PC-3 (cell line): ENCODE results near the gene NCOA1. TPM values are rescaled to one million over a fixed set of nuclear protein-coding genes. Genes with fewer than 3 reads are reported as not detected.

ENCODE experiments used
- ATAC-seq: fragments of 200-7000 bp; cut with Tn5 transposase; 2 replicates; pipeline ENCODE4 v1.9.1; 2020; ENCODE audit warnings: mild to moderate bottlenecking, moderate library complexity
- BruUV-seq: library from RNA; stranded (reverse); fragments of 400-500 nt; replicated peaks from 2 replicates; lab custom pipeline; 2021; lab: Mats Ljungman, UMichigan
- CTCF ChIA-PET: fragments of 300-600 bp; sonication (Branson Sonifier 250); formaldehyde crosslinking; loops from one replicate; lab custom pipeline; 2022; ENCODE audit warnings: antibody characterized with exemption; lab: Charles Lee
- POLR2A ChIA-PET: fragments of 300-600 bp; sonication (Branson Sonifier 250); formaldehyde crosslinking; loops from one replicate; lab custom pipeline; 2022; ENCODE audit warnings: antibody characterized with exemption; ENCODE audit not compliant: unreplicated experiment; lab: Charles Lee
- DNase-seq: peaks from one replicate; pipeline ENCODE4 v3.0.0-alpha.2; 2015
- H2AFZ ChIP-seq: fragments of 300-600 bp; sonication (generic); 2 replicates; pipeline ENCODE4 v1.6.0; 2016; ENCODE audit warnings: antibody characterized with exemption, low read length
- H3F3A ChIP-seq: fragments of 300-600 bp; sonication (generic); one replicate; pipeline ENCODE4 v1.6.0; 2017; ENCODE audit warnings: antibody characterized with exemption, low read length, control low read depth, mild to moderate bottlenecking; ENCODE audit not compliant: unreplicated experiment
- H3K27ac ChIP-seq: fragments of 300-600 bp; sonication (generic); 2 replicates; pipeline ENCODE4 v1.5.1; 2016; ENCODE audit warnings: mild to moderate bottlenecking, low read length
- H3K27me3 ChIP-seq: fragments of 300-600 bp; sonication (generic); 2 replicates; pipeline ENCODE4 v1.6.1; 2016; ENCODE audit warnings: low read length, mixed read lengths
- H3K36me3 ChIP-seq: fragments of 300-600 bp; sonication (generic); 2 replicates; pipeline ENCODE4 v1.6.1; 2016; ENCODE audit warnings: low read depth, mixed run types, low read length, mixed read lengths
- H3K4me1 ChIP-seq: fragments of 300-600 bp; sonication (generic); 2 replicates; pipeline ENCODE4 v1.5.1; 2016; ENCODE audit warnings: low read length; ENCODE audit not compliant: insufficient read depth
- H3K4me2 ChIP-seq: fragments of 300-600 bp; sonication (generic); 2 replicates; pipeline ENCODE4 v1.6.0; 2016; ENCODE audit warnings: low read length
- H3K4me3 ChIP-seq: fragments of 300-600 bp; sonication (generic); 2 replicates; pipeline ENCODE4 v1.5.1; 2016; ENCODE audit warnings: mild to moderate bottlenecking, low read length, mixed read lengths
- H3K79me2 ChIP-seq: fragments of 300-600 bp; sonication (generic); 2 replicates; pipeline ENCODE4 v1.6.1; 2017; ENCODE audit warnings: low read length, mixed read lengths
- H3K9ac ChIP-seq: fragments of 300-600 bp; sonication (generic); 2 replicates; pipeline ENCODE4 v1.6.0; 2016; ENCODE audit warnings: mild to moderate bottlenecking, low read length
- H3K9me2 ChIP-seq: fragments of 300-600 bp; sonication (generic); replicated peaks from 2 replicates; pipeline ENCODE4 v1.6.1; 2016; ENCODE audit warnings: mixed run types, low read length, mixed read lengths
- H3K9me3 ChIP-seq: fragments of 300-600 bp; sonication (generic); 2 replicates; pipeline ENCODE4 v1.6.1; 2016; ENCODE audit warnings: low read length, mixed read lengths
- H4K20me1 ChIP-seq: fragments of 300-600 bp; sonication (generic); 2 replicates; pipeline ENCODE4 v1.6.1; 2016; ENCODE audit warnings: low read length, mixed read lengths
- CTCF ChIP-seq: fragments of 300-600 bp; sonication (generic); conservative IDR thresholded peaks from 2 replicates; pipeline ENCODE4 v1.5.1; 2017; ENCODE audit warnings: antibody characterized with exemption, low read depth, mild to moderate bottlenecking, low read length
- EZH2 ChIP-seq: fragments of 300-600 bp; sonication (generic); IDR thresholded peaks from one replicate; pipeline ENCODE4 v1.6.1; 2017; ENCODE audit warnings: antibody characterized with exemption, mild to moderate bottlenecking, low read length; ENCODE audit not compliant: unreplicated experiment
- EZH2phosphoT487 ChIP-seq: fragments of 300-600 bp; sonication (generic); IDR thresholded peaks from 2 replicates; pipeline ENCODE4 v1.6.1; 2018; ENCODE audit warnings: mild to moderate bottlenecking, antibody characterized with exemption, low read length, borderline replicate concordance
- intact Hi-C: fragments of 100-400 bp; cut with micrococcal nuclease; formaldehyde crosslinking; loops from 2 replicates; pipeline ENCODE4 v1.9.0; 2023
- total RNA-seq: library from RNA; depleted of rRNA; stranded (reverse); fragments of >200 nt; gene quantifications from 2 replicates; pipeline ENCODE4 v1.2.3, GENCODE V29; 2014

Gene NCOA1
- total RNA-seq, 1 experiment from 2014 or later: 7.5 TPM

- Histone ChIP-seq H4K20me1 (no peaks in the 10 kb centered on the region), H3K9me3 (0 out of 2 replicates have a peak, but pooled peaks cover 6% of the 10 kb centered on the region), H3F3A (no peaks in the 10 kb centered on the region), H3K9ac (no peak overlapping the region), H3K9me2 (no peaks in the 10 kb centered on the region), H3K36me3 (no peaks in the 10 kb centered on the region), H3K27me3 (no peaks in the 10 kb centered on the region), H3K27ac (no peak overlapping the region), H3K4me1 (peaks cover 13% of the 10 kb centered on the region), H2AFZ (no peak overlapping the region), H3K79me2 (no peaks in the 10 kb centered on the region), H3K4me2 (no peak overlapping the region), H3K4me3 (no peak overlapping the region)
- POLR2A ChIA-PET: interaction anchor here (0.6 kb wide), 1 partner anchor 68 kb away, joined by 3 read pairs; no protein-coding TSS in a partner anchor
- ATAC-seq: 0 out of 2 replicates have a peak, but pooled peaks have one; percentile 8
- no peak for TF ChIP-seq CTCF
- no peak for TF ChIP-seq EZH2phosphoT487
- TF ChIP-seq EZH2: no peak
- CTCF ChIA-PET: no interaction called here
- no peak for DNase-seq
- intact Hi-C loops: no loop called here
- no TSS peak for BruUV-seq
Measured at GRCh38 chr2:24453379-24454073, 37.5 kb upstream of the NCOA1 start.

GRCh38 chr2:24454294-24454693 lies 36.8 kb upstream of the NCOA1 start:
- no peak for DNase-seq
- Histone ChIP-seq H3K4me2 (no peak overlapping the region), H2AFZ (no peak overlapping the region), H3K4me3 (no peak overlapping the region), H3K9me3 (0 out of 2 replicates have a peak, but pooled peaks cover 5% of the 10 kb centered on the region), H3K9me2 (no peaks in the 10 kb centered on the region), H3K36me3 (no peaks in the 10 kb centered on the region), H3F3A (no peaks in the 10 kb centered on the region), H3K9ac (no peak overlapping the region), H4K20me1 (no peaks in the 10 kb centered on the region), H3K27ac (no peak overlapping the region), H3K4me1 (peaks cover 13% of the 10 kb centered on the region), H3K79me2 (no peaks in the 10 kb centered on the region), H3K27me3 (no peaks in the 10 kb centered on the region)
- TF ChIP-seq EZH2: no peak
- TF ChIP-seq CTCF: no peak
- no peak for TF ChIP-seq EZH2phosphoT487
- intact Hi-C loops: no loop called here
- ATAC-seq: no peak
- ChIA-PET POLR2A (interaction anchor here (0.6 kb wide), 1 partner anchor 67 kb away, joined by 3 read pairs; no protein-coding TSS in a partner anchor), CTCF (no interaction called here)
- no TSS peak for BruUV-seq
